ENCODE results near the gene CLMN.

DNA sequence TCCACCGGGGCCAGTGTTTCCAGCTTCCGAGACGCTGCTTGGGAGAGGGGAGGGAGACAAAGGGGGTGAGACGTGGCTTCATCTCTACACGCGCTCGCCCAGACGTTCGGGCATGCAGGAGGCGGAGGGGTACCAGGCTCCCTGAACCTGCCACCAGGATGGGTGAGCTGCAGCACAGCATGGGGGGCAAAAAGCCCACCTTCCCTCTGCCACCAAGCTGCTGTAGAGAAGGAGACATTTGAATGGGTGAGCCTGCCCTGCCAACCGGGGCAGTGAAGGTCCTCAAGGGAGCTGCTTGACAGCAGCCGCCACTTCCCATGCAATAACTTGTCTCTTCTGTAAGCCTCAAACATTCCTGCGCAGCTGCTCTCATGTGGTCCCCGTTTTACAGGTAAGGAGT lies 83.9 kb downstream of the CLMN start:
- no peak for TF ChIP-seq EP300 (IDR thresholded peaks at IDR 0.05)
- TF ChIP-seq POLR2AphosphoS5 (IDR thresholded peaks at IDR 0.05), result no peak
- no peak for TF ChIP-seq CTCF (IDR thresholded peaks at IDR 0.05)

Measured in gastroesophageal sphincter (tissue), 3 donors.